HG02884 (cell line): Measurements from ENCODE around the gene LRSAM1.

Experiments used
- ATAC-seq: cut with Tn5 transposase; IDR thresholded peaks from one replicate; pipeline ENCODE4 v1.9.1; 2021; ENCODE audit warnings: mild to moderate bottlenecking, moderate library complexity; ENCODE audit not compliant: unreplicated experiment

Gene LRSAM1

DNA sequence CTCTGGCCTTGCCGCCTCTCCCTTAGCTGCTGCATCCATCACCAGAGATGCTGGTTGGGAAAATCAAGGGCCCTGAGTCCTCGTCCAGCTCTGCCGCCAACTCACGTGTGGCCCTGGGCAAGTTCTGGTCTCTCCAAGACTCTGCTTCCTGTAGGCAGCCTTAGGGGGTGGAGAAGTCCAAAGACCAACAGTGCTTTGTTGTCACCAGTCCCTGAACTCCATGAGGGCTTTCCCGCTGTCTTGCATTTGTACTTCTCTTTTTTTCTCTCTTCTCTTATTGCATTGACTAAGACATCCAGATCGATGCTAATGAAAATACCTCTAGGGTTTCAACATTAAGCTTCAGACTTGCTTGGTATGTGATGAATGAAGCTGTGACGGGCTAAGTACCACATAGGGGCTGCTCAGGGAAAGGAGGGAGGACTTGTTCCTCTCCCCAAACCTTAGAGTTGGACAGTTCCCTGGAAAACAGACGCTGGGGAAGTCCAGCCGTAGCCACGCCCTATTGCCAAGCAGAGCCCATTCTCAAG lies 97.1 kb downstream of the LRSAM1 start:
- no peak for ATAC-seq

GRCh38 chr9:127549218-127549617 lies 97.9 kb downstream of the LRSAM1 start:
- no peak for ATAC-seq

DNA sequence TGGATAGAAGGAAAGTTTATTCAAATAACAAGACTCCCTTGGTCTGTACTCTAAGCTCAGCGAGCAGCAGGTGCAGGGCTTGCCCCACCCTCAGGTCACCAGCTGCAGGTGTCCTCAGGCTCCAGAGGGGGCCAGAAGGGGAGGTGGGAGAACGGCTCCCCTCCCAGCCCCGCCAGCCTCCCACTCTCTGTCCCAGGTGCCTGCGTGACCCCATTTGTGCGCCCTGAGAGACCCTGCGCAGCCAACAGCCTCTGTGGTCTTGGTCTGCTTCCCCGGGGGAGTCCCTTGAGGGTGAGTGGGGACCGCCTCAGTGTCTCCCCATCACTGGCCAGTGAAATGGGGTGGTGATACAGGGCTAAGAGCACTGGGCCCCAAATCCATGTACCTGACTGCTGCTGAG lies 98.4 kb downstream of the LRSAM1 start:
- ATAC-seq = no peak

- ATAC-seq = no peak
Observed at GRCh38 chr9:127550282-127550681, 99.0 kb downstream of the LRSAM1 start.

DNA sequence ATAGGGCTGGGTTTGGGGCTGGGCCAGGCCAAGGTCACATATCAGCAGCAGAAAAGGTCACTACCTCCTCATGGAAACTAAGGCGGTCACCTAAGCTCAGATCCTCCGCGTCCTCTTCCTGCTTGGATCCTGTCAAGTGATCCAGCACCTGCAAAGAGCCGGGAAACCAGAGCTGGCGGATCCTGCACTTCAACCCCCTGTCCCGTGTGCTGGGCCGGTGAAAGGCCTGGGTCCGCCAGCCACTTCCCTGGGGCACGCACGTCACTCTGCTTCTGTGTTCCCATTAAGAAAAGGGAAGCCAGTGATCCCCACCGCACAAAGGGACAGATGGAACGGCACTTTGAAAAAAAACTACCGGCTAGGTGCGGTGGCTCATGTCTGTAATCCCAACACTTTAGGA lies 99.4 kb downstream of the LRSAM1 start:
- no peak for ATAC-seq
